Measurements from ENCODE around the gene CXCL3. TPM values are rescaled to one million over a fixed set of nuclear protein-coding genes. Genes with fewer than 3 reads are reported as not detected.

Gene CXCL3
- total and polyA plus RNA-seq, 9 of the 15 experiments (the other 6 are each of a cell fraction or from before 2014, with no cell fraction given): 2.3 to 8.9 (median 6.1) TPM

- ATAC-seq: no peak
- WGBS (ENCODE audit: insufficient coverage, low coverage, missing lambda C conversion rate): 54% methylated on average over 2 of the region's 2 CpGs
- in situ Hi-C loops (cut with MboI): no loop called here
- no TSS peak for BruUV-seq (replicated peaks)
- H3K27ac ChIP-seq (ENCODE audit: extremely low read depth, low read depth, low read length): no peak overlapping the region
- H3K27me3 ChIP-seq (ENCODE audit: control insufficient read depth in 2 of 2, insufficient read depth in 2 of 2, low read length in 2 of 2): no peaks in the 10 kb centered on the region
- no peaks in the 10 kb centered on the region for H3K9me1 ChIP-seq (ENCODE audit: control insufficient read depth, insufficient read depth, low read length)
- no peaks in the 10 kb centered on the region for H4K20me1 ChIP-seq (replicated peaks; ENCODE audit: control insufficient read depth, insufficient read depth, low read length)
- peaks cover 3 to 15% of the 10 kb centered on the region in 2 experiments; a peak in 2 of 5 replicates for H3K4me1 ChIP-seq (replicated peaks in 1 of 2; ENCODE audit: control insufficient read depth in 2 of 2, insufficient read depth in 2 of 2, low read length in 2 of 2)
- TF ChIP-seq CEBPB (tag; IDR thresholded peaks at IDR 0.05): peak; percentile 86
- TF ChIP-seq SIRT6 (IDR thresholded peaks at IDR 0.05; ENCODE audit: low read depth, low read length): no peak
- TF ChIP-seq TFAM (CRISPR knock-in tag; conservative IDR thresholded peaks at IDR 0.05): no peak
- no peak for TF ChIP-seq ZNF512 (tag; IDR thresholded peaks at IDR 0.05)
- no peak for TF ChIP-seq CEBPG (CRISPR knock-in tag; IDR thresholded peaks at IDR 0.05)
- peak; percentile 63 to 64; a peak in 3 of 4 replicates for TF ChIP-seq CEBPG (tag; conservative IDR thresholded peaks at IDR 0.05 in 1 of 2, IDR thresholded peaks at IDR 0.05 in 1 of 2)
- H3K36me3 ChIP-seq (ENCODE audit: control insufficient read depth, insufficient read depth, low read length): no peaks in the 10 kb centered on the region
- no peaks in the 10 kb centered on the region for H3K79me2 ChIP-seq (ENCODE audit: control insufficient read depth, insufficient read depth, low read length)
- ChIA-PET POLR2A (no interaction called here), CTCF (ENCODE audit: low intra/inter-chr PET ratio) (no interaction called here)
- H2AFZ ChIP-seq (ENCODE audit: low read depth, low read length): peak overlapping the region; percentile 41; the same call in 1 of the 2 replicates
- no peak overlapping the region for H3K9ac ChIP-seq (ENCODE audit: insufficient read depth in 1 of 2, low read depth in 2 of 2, low read length in 2 of 2)
- intact Hi-C loops (cut with micrococcal nuclease): no loop called here
- FAIRE-seq: no peak
- no peak for DNase-seq (ENCODE audit: extremely low read depth in 1 of 4, low spot score in 3 of 4)
- H3K9me3 ChIP-seq (replicated peaks; ENCODE audit: control insufficient read depth, insufficient read depth, low read depth, low read length): no peaks in the 10 kb centered on the region
- H3K4me2 ChIP-seq (ENCODE audit: insufficient read depth, low read length): no peak overlapping the region
- no peak overlapping the region for H3K4me3 ChIP-seq
Measured at GRCh38 chr4:74006009-74006476, 32.4 kb downstream of the CXCL3 start.

Data from K562 (cell line).